ENCODE data around the gene PNN.
"Not testable (repeated sequence)": the region's sequence is repeated elsewhere in the genome, so short reads cannot be mapped to it uniquely, and the experiment has no call there.

GRCh38 chr14:39220473-39220872 lies 45.4 kb downstream of the PNN start:
- not testable (repeated sequence) for TF ChIP-seq KDM1A (IDR thresholded peaks at IDR 0.05; ENCODE audit: borderline replicate concordance); SRF (IDR thresholded peaks at IDR 0.05; ENCODE audit: low read depth in 2 of 2, low read length in 2 of 2); MTA3 (IDR thresholded peaks at IDR 0.05; ENCODE audit: borderline replicate concordance, low read length); RBBP5 (conservative IDR thresholded peaks at IDR 0.05); POLR2AphosphoS5 (IDR thresholded peaks at IDR 0.05; ENCODE audit: low read length); HDAC2 (IDR thresholded peaks at IDR 0.05); POLR2A (IDR thresholded peaks at IDR 0.05; ENCODE audit: low read depth, low read length); CTCF (IDR thresholded peaks at IDR 0.05 in 2 of 3, conservative IDR thresholded peaks at IDR 0.05 in 1 of 3; ENCODE audit: control insufficient read depth in 2 of 3, extremely low read depth in 1 of 3, insufficient read depth in 1 of 3, low read depth in 3 of 3, low read length in 3 of 3); GABPA (IDR thresholded peaks at IDR 0.05; ENCODE audit: low read depth); ATF2 (IDR thresholded peaks at IDR 0.05; ENCODE audit: low read length); CREB1 (IDR thresholded peaks at IDR 0.05; ENCODE audit: low read depth); EGR1 (IDR thresholded peaks at IDR 0.05; ENCODE audit: borderline replicate concordance in 1 of 2, low read depth in 2 of 2, low read length in 2 of 2); CHD2 (IDR thresholded peaks at IDR 0.05; ENCODE audit: borderline replicate concordance, low read depth, low read length); CEBPB (IDR thresholded peaks at IDR 0.05; ENCODE audit: borderline replicate concordance in 1 of 2, low read depth in 2 of 2, low read length in 2 of 2)

All from GM12878 (cell line).